ENCODE results near the gene FREM3. TPM values are rescaled to one million over a fixed set of nuclear protein-coding genes. Genes with fewer than 3 reads are reported as not detected.

FREM3 gene
- polyA plus RNA-seq, 1 of the 3 experiments (the other 2 are of a cell fraction), result 0.03 TPM

GRCh38 chr4:143641361-143641760, 59.1 kb downstream of the FREM3 start:
- WGBS (ENCODE audit: low lambda C conversion rate), result 15% methylated on average over 1 of the region's 1 CpG
- Histone ChIP-seq H3K4me3 (ENCODE audit: low read depth in 2 of 2, low read length in 1 of 2) (no peak overlapping the region), H3K4me1 (ENCODE audit: control insufficient read depth in 1 of 2, insufficient read depth in 2 of 2, low read depth in 1 of 2, low read length in 1 of 2) (no peaks in the 10 kb centered on the region), H3K27ac (ENCODE audit: low read depth in 2 of 2, low read length in 1 of 2) (no peak overlapping the region), H3F3A (replicated peaks; ENCODE audit: insufficient read depth) (no peaks in the 10 kb centered on the region), H3K27me3 (ENCODE audit: insufficient read depth) (no peaks in the 10 kb centered on the region), H3K9ac (no peak overlapping the region), H3K36me3 (replicated peaks in 1 of 2; ENCODE audit: control insufficient read depth in 1 of 2, insufficient read depth in 2 of 2, low read length in 1 of 2) (no peaks in the 10 kb centered on the region), H3K79me2 (ENCODE audit: insufficient read depth) (no peaks in the 10 kb centered on the region), H3K4me2 (no peak overlapping the region), H2AFZ (ENCODE audit: low read depth) (no peak overlapping the region), H3K9me3 (no peaks in the 10 kb centered on the region), H3K9me2 (no peaks in the 10 kb centered on the region), H4K20me1 (ENCODE audit: insufficient read depth) (no peaks in the 10 kb centered on the region)
- ChIA-PET POLR2A (no interaction called here), CTCF (interaction anchor here (0.7 kb wide), 1 partner anchor 337 kb away, joined by 3 read pairs; no protein-coding TSS in a partner anchor)
- TF ChIP-seq NRF1 (IDR thresholded peaks at IDR 0.05; ENCODE audit: low read depth, low read length) (no peak), REST (IDR thresholded peaks at IDR 0.05; ENCODE audit: low read depth, low read length) (no peak), GATA2 (CRISPR knock-in tag; IDR thresholded peaks at IDR 0.05) (no peak), USF2 (IDR thresholded peaks at IDR 0.05; ENCODE audit: borderline replicate concordance, low read depth, low read length) (no peak), MAX (IDR thresholded peaks at IDR 0.05; ENCODE audit: low read depth) (no peak)
- no peak for DNase-seq

GRCh38 chr4:143634763-143635162, 65.7 kb downstream of the FREM3 start:
- H3K4me2 ChIP-seq, result no peak overlapping the region
- no peaks in the 10 kb centered on the region for H3K36me3 ChIP-seq (replicated peaks in 1 of 2; ENCODE audit: control insufficient read depth in 1 of 2, insufficient read depth in 2 of 2, low read length in 1 of 2)
- H3K9me2 ChIP-seq, result no peaks in the 10 kb centered on the region
- no peaks in the 10 kb centered on the region for H3F3A ChIP-seq (replicated peaks; ENCODE audit: insufficient read depth)
- H2AFZ ChIP-seq (ENCODE audit: low read depth), result no peak overlapping the region
- no peak for DNase-seq
- H3K4me3 ChIP-seq (ENCODE audit: low read depth in 2 of 2, low read length in 1 of 2), result no peak overlapping the region
- ChIA-PET CTCF (no interaction called here), POLR2A (no interaction called here)
- H3K79me2 ChIP-seq (ENCODE audit: insufficient read depth), result no peaks in the 10 kb centered on the region
- no peaks in the 10 kb centered on the region for H4K20me1 ChIP-seq (ENCODE audit: insufficient read depth)
- H3K9me3 ChIP-seq, result no peaks in the 10 kb centered on the region
- TF ChIP-seq EP300 (IDR thresholded peaks at IDR 0.05; ENCODE audit: borderline replicate concordance in 1 of 2, low read depth in 1 of 2, low read length in 1 of 2) (no peak), RXRA (IDR thresholded peaks at IDR 0.05; ENCODE audit: borderline replicate concordance, low read depth) (no peak), IRF3 (IDR thresholded peaks at IDR 0.05; ENCODE audit: low read depth, low read length) (no peak), YY1 (IDR thresholded peaks at IDR 0.05; ENCODE audit: low read depth) (no peak), EZH2phosphoT487 (IDR thresholded peaks at IDR 0.05; ENCODE audit: borderline replicate concordance, low read depth) (no peak), GATA2 (CRISPR knock-in tag; IDR thresholded peaks at IDR 0.05) (no peak), RCOR1 (IDR thresholded peaks at IDR 0.05; ENCODE audit: low read length) (no peak)
- no peaks in the 10 kb centered on the region for H3K4me1 ChIP-seq (ENCODE audit: control insufficient read depth in 1 of 2, insufficient read depth in 2 of 2, low read depth in 1 of 2, low read length in 1 of 2)
- no peaks in the 10 kb centered on the region for H3K27me3 ChIP-seq (ENCODE audit: insufficient read depth)
- no peak overlapping the region for H3K9ac ChIP-seq
- no peak overlapping the region for H3K27ac ChIP-seq (ENCODE audit: low read depth in 2 of 2, low read length in 1 of 2)

All from SK-N-SH (cell line).